GM12801 (cell line): ENCODE data around the gene SHANK3.

ENCODE experiments used
- CTCF ChIP-seq: IDR thresholded peaks from one replicate; pipeline ENCODE4 v1.5.1; 2011; ENCODE audit warnings: control low read depth; ENCODE audit not compliant: insufficient read length; ENCODE audit errors: extremely low read depth

Gene SHANK3

GRCh38 chr22:50705851-50706351 is 33.3 kb downstream of the SHANK3 start:
- TF ChIP-seq CTCF = no peak

GRCh38 chr22:50706481-50707125 is 34.0 kb downstream of the SHANK3 start:
- TF ChIP-seq CTCF = no peak

- no peak for TF ChIP-seq CTCF
These were observed 35.9 kb downstream of the SHANK3 start for GRCh38 chr22:50708474-50708873.

GRCh38 chr22:50708996-50709395 is 36.4 kb downstream of the SHANK3 start:
- no peak for TF ChIP-seq CTCF

- no peak for TF ChIP-seq CTCF
These were observed 37.6 kb downstream of the SHANK3 start for GRCh38 chr22:50710221-50710620.

- TF ChIP-seq CTCF = no peak
These were observed 38.3 kb downstream of the SHANK3 start for GRCh38 chr22:50710886-50711285.

GRCh38 chr22:50711446-50712340 is 39.1 kb downstream of the SHANK3 start:
- TF ChIP-seq CTCF = no peak
